Islet of Langerhans (tissue), 1 donor: ENCODE measurements around the gene BACH2.
"Not testable (repeated sequence)": the region's sequence is repeated elsewhere in the genome, so short reads cannot be mapped to it uniquely, and the experiment has no call there.

Experiments used
- FAIRE-seq: peaks from one replicate; lab custom pipeline; 2011; peaks lifted over from hg19 to GRCh38; lab: Jason Lieb, UNC

The BACH2 gene

GRCh38 chr6:89936177-89936576 lies 360.5 kb downstream of the BACH2 start:
- no peak for FAIRE-seq

- no peak for FAIRE-seq
These were observed 361.8 kb downstream of the BACH2 start for GRCh38 chr6:89934685-89935366.

GRCh38 chr6:89932245-89932802 lies 364.3 kb downstream of the BACH2 start:
- no peak for FAIRE-seq

GRCh38 chr6:89930789-89931188 lies 365.9 kb downstream of the BACH2 start:
- no peak for FAIRE-seq

- FAIRE-seq: no peak
These were observed 368.0 kb downstream of the BACH2 start for GRCh38 chr6:89928604-89929003.

GRCh38 chr6:89927791-89928550 lies 368.7 kb downstream of the BACH2 start:
- no peak for FAIRE-seq

- no peak for FAIRE-seq
These were observed 369.4 kb downstream of the BACH2 start for GRCh38 chr6:89927264-89927663.

- FAIRE-seq: no peak
These were observed 370.8 kb downstream of the BACH2 start for GRCh38 chr6:89925826-89926225.

GRCh38 chr6:89924231-89924630 lies 372.4 kb downstream of the BACH2 start:
- no peak for FAIRE-seq

GRCh38 chr6:89921691-89922090 lies 375.0 kb downstream of the BACH2 start:
- FAIRE-seq: no peak

- FAIRE-seq: no peak
These were observed 375.4 kb downstream of the BACH2 start for GRCh38 chr6:89921197-89921596.

- no peak for FAIRE-seq
These were observed 378.8 kb downstream of the BACH2 start for GRCh38 chr6:89917801-89918366.

GRCh38 chr6:89917216-89917615 lies 379.4 kb downstream of the BACH2 start:
- FAIRE-seq: no peak

GRCh38 chr6:89916136-89916920 lies 380.3 kb downstream of the BACH2 start:
- no peak for FAIRE-seq

GRCh38 chr6:89910902-89911240 lies 385.8 kb downstream of the BACH2 start:
- FAIRE-seq: no peak

- not testable (repeated sequence) for FAIRE-seq
These were observed 386.4 kb downstream of the BACH2 start for GRCh38 chr6:89910001-89910901.

GRCh38 chr6:89895276-89895874 lies 401.3 kb downstream of the BACH2 start:
- no peak for FAIRE-seq

GRCh38 chr6:89894169-89894568 lies 402.5 kb downstream of the BACH2 start, which contains the start of gene GJA10:
GJA10 (plus strand) TSS chr6:89894469; CDS start chr6:89894469, 0 bp downstream.
- no peak for FAIRE-seq

- FAIRE-seq: not testable (repeated sequence)
These were observed 404.1 kb downstream of the BACH2 start for GRCh38 chr6:89892577-89892976.

GRCh38 chr6:89890845-89891528 lies 405.7 kb downstream of the BACH2 start:
- FAIRE-seq: not testable (repeated sequence)
